GM21526 (cell line): ENCODE results near the gene FBN3.

Experiments used
- ATAC-seq: cut with Tn5 transposase; IDR thresholded peaks from one replicate; pipeline ENCODE4 v1.9.1; 2021; ENCODE audit warnings: moderate library complexity; ENCODE audit not compliant: unreplicated experiment, low FRiP score

Gene FBN3

GRCh38 chr19:8148410-8149260 lies 757 bp downstream of the FBN3 start:
- ATAC-seq = no peak

- no peak for ATAC-seq
Measured at GRCh38 chr19:8148088-8148409, 1.3 kb downstream of the FBN3 start.

- no peak for ATAC-seq
Measured at GRCh38 chr19:8147582-8147978, 1.8 kb downstream of the FBN3 start.

- ATAC-seq = no peak
Measured at GRCh38 chr19:8146877-8147581, 2.4 kb downstream of the FBN3 start.

GRCh38 chr19:8144273-8144995 lies 5.0 kb downstream of the FBN3 start:
- no peak for ATAC-seq

GRCh38 chr19:8143041-8143440 lies 6.4 kb downstream of the FBN3 start:
- no peak for ATAC-seq

GRCh38 chr19:8142513-8142900 lies 6.9 kb downstream of the FBN3 start:
- no peak for ATAC-seq

GRCh38 chr19:8141726-8142512 lies 7.5 kb downstream of the FBN3 start:
- no peak for ATAC-seq

- ATAC-seq = no peak
Measured at GRCh38 chr19:8138201-8138600, 11.2 kb downstream of the FBN3 start.

GRCh38 chr19:8137425-8137824 lies 12.0 kb downstream of the FBN3 start:
- no peak for ATAC-seq

GRCh38 chr19:8135946-8136618 lies 13.3 kb downstream of the FBN3 start:
- no peak for ATAC-seq

- no peak for ATAC-seq
Measured at GRCh38 chr19:8132858-8133458, 16.4 kb downstream of the FBN3 start.

GRCh38 chr19:8131517-8131916 lies 17.9 kb downstream of the FBN3 start:
- no peak for ATAC-seq

- no peak for ATAC-seq
Measured at GRCh38 chr19:8129061-8129618, 20.3 kb downstream of the FBN3 start.

- ATAC-seq = no peak
Measured at GRCh38 chr19:8128551-8128950, 20.8 kb downstream of the FBN3 start.

GRCh38 chr19:8127311-8127710 lies 22.1 kb downstream of the FBN3 start:
- no peak for ATAC-seq

- ATAC-seq = no peak
Measured at GRCh38 chr19:8126511-8126910, 22.9 kb downstream of the FBN3 start.

- no peak for ATAC-seq
Measured at GRCh38 chr19:8126008-8126407, 23.4 kb downstream of the FBN3 start.

GRCh38 chr19:8123683-8124082 lies 25.7 kb downstream of the FBN3 start:
- no peak for ATAC-seq
